ENCODE data around the gene EIF5AL1. TPM values are rescaled to one million over a fixed set of nuclear protein-coding genes. Genes with fewer than 3 reads are reported as not detected.

The EIF5AL1 gene
- total and polyA plus RNA-seq, 9 of the 15 experiments (the other 6 are each of a cell fraction or from before 2014, with no cell fraction given): 0.03 to 3.4 (median 0.53) TPM; not detected in 1

- TF ChIP-seq FOXK1 (CRISPR knock-in tag; IDR thresholded peaks at IDR 0.05; ENCODE audit: borderline replicate concordance) (no peak), KLF1 (tag; IDR thresholded peaks at IDR 0.05) (no peak), MAFF (IDR thresholded peaks at IDR 0.05; ENCODE audit: low read length) (no peak), FOSL1 (tag; conservative IDR thresholded peaks at IDR 0.05) (no peak), NCOA1 (IDR thresholded peaks at IDR 0.05; ENCODE audit: low read depth) (no peak), MECOM (CRISPR knock-in tag; IDR thresholded peaks at IDR 0.05) (no peak), LARP7 (IDR thresholded peaks at IDR 0.05) (no peak), BHLHE40 (IDR thresholded peaks at IDR 0.05; ENCODE audit: low read length) (peak; percentile 35; the same call in 1 of the 2 replicates), SIN3B (IDR thresholded peaks at IDR 0.05; ENCODE audit: low read depth) (no peak), SNAPC5 (CRISPR knock-in tag; IDR thresholded peaks at IDR 0.05) (no peak), ZBTB7A (IDR thresholded peaks at IDR 0.05; ENCODE audit: borderline replicate concordance, control insufficient read depth, low read depth, low read length) (no peak), MEF2D (tag; conservative IDR thresholded peaks at IDR 0.05; ENCODE audit: low read depth) (0 out of 2 replicates have a peak, but pooled peaks have one; percentile 20), RAD21 (CRISPR knock-in tag; conservative IDR thresholded peaks at IDR 0.05 in 1 of 2, IDR thresholded peaks at IDR 0.05 in 1 of 2) (no peak), CTBP1 (IDR thresholded peaks at IDR 0.05; ENCODE audit: borderline replicate concordance) (no peak), TBL1XR1 (IDR thresholded peaks at IDR 0.05; ENCODE audit: low read length in 2 of 2) (no peak), TOE1 (IDR thresholded peaks at IDR 0.05; ENCODE audit: borderline replicate concordance) (no peak), TOE1 (CRISPR knock-in tag; IDR thresholded peaks at IDR 0.05; ENCODE audit: borderline replicate concordance, low read depth) (no peak), ZNF785 (CRISPR knock-in tag; IDR thresholded peaks at IDR 0.05) (no peak), MAFG (tag; conservative IDR thresholded peaks at IDR 0.05) (no peak), TBP (optimal IDR thresholded peaks at IDR 0.05; ENCODE audit: low read depth, low read length) (no peak), E2F6 (IDR thresholded peaks at IDR 0.05; ENCODE audit: borderline replicate concordance in 1 of 2, extremely low read depth in 1 of 2, insufficient read depth in 1 of 2, insufficient read length in 1 of 2, low read depth in 1 of 2, low read length in 1 of 2, poor library complexity in 1 of 2, severe bottlenecking in 1 of 2) (peak in 1 of 2 experiments; percentile 51), ZNF655 (CRISPR knock-in tag; IDR thresholded peaks at IDR 0.05) (no peak), RAD51 (IDR thresholded peaks at IDR 0.05; ENCODE audit: borderline replicate concordance, low read depth) (peak; percentile 72), C11orf30 (IDR thresholded peaks at IDR 0.05; ENCODE audit: low read depth) (no peak), ETV1 (tag; conservative IDR thresholded peaks at IDR 0.05; ENCODE audit: low read depth) (0 out of 2 replicates have a peak, but pooled peaks have one; percentile 5), POU5F1 (IDR thresholded peaks at IDR 0.05; ENCODE audit: borderline replicate concordance, low read depth, low read length, partially characterized antibody) (no peak), ZNF583 (CRISPR knock-in tag; IDR thresholded peaks at IDR 0.05) (no peak), ESRRB (CRISPR knock-in tag; IDR thresholded peaks at IDR 0.05; ENCODE audit: borderline replicate concordance) (no peak)
Measured at GRCh38 chr10:79488870-79489269, 23.5 kb upstream of the EIF5AL1 start (continued).
